ENCODE data around the gene PCSK2. TPM values are rescaled to one million over a fixed set of nuclear protein-coding genes. Genes with fewer than 3 reads are reported as not detected.

Gene PCSK2
- 0.04 TPM in 1 of 2 replicates, not detected in the other for polyA plus RNA-seq (2013)

DNA sequence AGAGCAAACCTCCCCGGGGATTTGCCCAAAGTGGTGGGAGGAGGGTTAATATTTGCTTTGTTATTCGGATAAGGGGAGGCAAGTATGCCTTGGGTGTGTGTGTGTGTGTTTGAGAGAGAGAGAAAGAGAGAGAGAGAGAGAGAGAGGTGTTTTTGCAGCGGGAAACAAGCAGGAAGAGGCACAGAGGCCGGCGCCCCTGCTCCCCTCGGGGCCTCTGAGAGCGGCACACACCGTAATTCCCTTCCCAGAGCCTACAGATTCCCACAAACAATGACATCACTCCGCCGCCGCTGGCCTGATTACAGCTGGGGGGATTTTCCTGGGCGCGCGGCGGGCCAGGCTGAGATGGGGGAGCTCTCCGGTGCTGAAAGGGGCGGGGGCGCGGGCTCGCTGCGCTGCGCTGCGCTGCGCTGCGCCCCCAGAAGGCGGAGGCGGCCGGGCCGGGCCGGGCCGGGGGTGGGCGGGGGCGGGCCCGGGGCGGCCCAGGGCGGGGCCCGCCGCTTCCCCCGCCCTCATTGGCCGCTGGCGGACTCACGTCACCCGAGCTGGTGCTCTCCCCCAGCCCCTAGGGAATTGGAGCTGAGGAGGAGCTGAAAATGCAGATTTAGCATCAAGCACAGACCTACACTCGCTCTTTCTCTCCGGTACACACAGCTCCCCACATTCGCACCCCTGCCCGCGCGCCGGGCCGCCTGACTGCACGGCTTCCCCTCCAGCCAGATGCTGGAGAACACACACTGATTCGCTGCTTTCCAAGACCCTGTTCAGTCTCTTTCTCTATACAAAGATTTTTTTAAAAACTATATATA lies at the start of gene PCSK2:
PCSK2 (plus strand) TSS at position 631 of the 809 bp plus-strand sequence. CDS start 266 bp downstream, outside the sequence.
- no peak within 1 kb of the TSS for H2AFZ ChIP-seq (ENCODE audit: insufficient read depth, low read length, poor library complexity)
- no peak within 1 kb of the TSS for H3K4ac ChIP-seq (ENCODE audit: low read depth, low read length)
- peaks cover 32% of the 10 kb centered on the region for H3K27me3 ChIP-seq (ENCODE audit: insufficient read depth, low read length)
- peaks cover 7 to 8% of the 10 kb centered on the region in 2 experiments for H3K4me1 ChIP-seq (ENCODE audit: control insufficient read depth in 1 of 2, insufficient read depth in 2 of 2, low read length in 2 of 2)
- H3K4me3 ChIP-seq (ENCODE audit: low read depth, low read length), result peak within 1 kb of the TSS; percentile 21
- H3K9me3 ChIP-seq (ENCODE audit: insufficient read depth, low read depth, low read length), result peaks cover 2% of the 10 kb centered on the region
- no peak within 1 kb of the TSS for H4K91ac ChIP-seq (ENCODE audit: low read depth, low read length)
- no peak within 1 kb of the TSS for H2BK5ac ChIP-seq (ENCODE audit: low read depth, low read length, poor library complexity)
- no CpG with 5 or more reads among the region's 53 CpGs for WGBS (ENCODE audit: extremely low coverage, insufficient coverage, insufficient read length)
- H2AK5ac ChIP-seq (ENCODE audit: low read length), result no peak within 1 kb of the TSS
- no peak within 1 kb of the TSS for H3K14ac ChIP-seq (ENCODE audit: low read length)
- H3K27ac ChIP-seq (ENCODE audit: low read depth, low read length), result no peak within 1 kb of the TSS
- H3K23ac ChIP-seq (ENCODE audit: low read length), result no peak within 1 kb of the TSS
- no peak within 1 kb of the TSS for H3K9ac ChIP-seq (ENCODE audit: low read length)
- H3K79me2 ChIP-seq (ENCODE audit: control insufficient read depth, insufficient read depth, low read length, poor library complexity), result no peaks in the 10 kb centered on the region
- no peak within 1 kb of the TSS for H2BK120ac ChIP-seq (ENCODE audit: insufficient read depth, low read length, poor library complexity)
- H2BK12ac ChIP-seq (ENCODE audit: low read length), result no peak within 1 kb of the TSS
- H3K79me1 ChIP-seq (ENCODE audit: low read length), result no peaks in the 10 kb centered on the region
- H4K8ac ChIP-seq (ENCODE audit: low read depth, low read length), result no peak within 1 kb of the TSS
- H4K12ac ChIP-seq (ENCODE audit: low read depth, low read length), result no peak within 1 kb of the TSS
- H3K4me2 ChIP-seq (ENCODE audit: low read length), result peak within 1 kb of the TSS; percentile 94
- H3K18ac ChIP-seq (ENCODE audit: low read length), result no peak within 1 kb of the TSS
- peak in 1 of 2 donors; percentile 27 for DNase-seq
- no peaks in the 10 kb centered on the region for H3K36me3 ChIP-seq (ENCODE audit: control insufficient read depth in 1 of 2, insufficient read depth in 2 of 2, low read length in 2 of 2)

- DNase-seq, result no peak
- Histone ChIP-seq H2AFZ (ENCODE audit: insufficient read depth, low read length, poor library complexity) (no peak overlapping the region), H3K79me1 (ENCODE audit: low read length) (no peaks in the 10 kb centered on the region), H3K36me3 (ENCODE audit: control insufficient read depth in 1 of 2, insufficient read depth in 2 of 2, low read length in 2 of 2) (no peaks in the 10 kb centered on the region), H3K4ac (ENCODE audit: low read depth, low read length) (no peak overlapping the region), H3K14ac (ENCODE audit: low read length) (no peak overlapping the region), H3K4me2 (ENCODE audit: low read length) (no peak overlapping the region), H3K23ac (ENCODE audit: low read length) (no peak overlapping the region), H3K27ac (ENCODE audit: low read depth, low read length) (no peak overlapping the region), H3K9ac (ENCODE audit: low read length) (no peak overlapping the region), H4K12ac (ENCODE audit: low read depth, low read length) (no peak overlapping the region), H2AK5ac (ENCODE audit: low read length) (no peak overlapping the region), H2BK120ac (ENCODE audit: insufficient read depth, low read length, poor library complexity) (no peak overlapping the region), H3K79me2 (ENCODE audit: control insufficient read depth, insufficient read depth, low read length, poor library complexity) (no peaks in the 10 kb centered on the region), H3K9me3 (ENCODE audit: insufficient read depth, low read depth, low read length) (peaks cover 2% of the 10 kb centered on the region), H4K8ac (ENCODE audit: low read depth, low read length) (no peak overlapping the region), H2BK5ac (ENCODE audit: low read depth, low read length, poor library complexity) (no peak overlapping the region), H3K4me1 (ENCODE audit: control insufficient read depth in 1 of 2, insufficient read depth in 2 of 2, low read length in 2 of 2) (no peaks in the 10 kb centered on the region), H3K4me3 (ENCODE audit: low read depth, low read length) (no peak overlapping the region), H3K27me3 (ENCODE audit: insufficient read depth, low read length) (no peaks in the 10 kb centered on the region), H3K18ac (ENCODE audit: low read length) (no peak overlapping the region), H2BK12ac (ENCODE audit: low read length) (no peak overlapping the region), H4K91ac (ENCODE audit: low read depth, low read length) (no peak overlapping the region)
- WGBS (ENCODE audit: extremely low coverage, insufficient coverage, insufficient read length), result no CpG with 5 or more reads among the region's 5 CpGs
Measured at GRCh38 chr20:17177341-17177740, 49.5 kb upstream of the PCSK2 start.

- no peak overlapping the region for H2BK5ac ChIP-seq (ENCODE audit: low read depth, low read length, poor library complexity)
- no peaks in the 10 kb centered on the region for H3K36me3 ChIP-seq (ENCODE audit: control insufficient read depth in 1 of 2, insufficient read depth in 2 of 2, low read length in 2 of 2)
- H3K4me1 ChIP-seq (ENCODE audit: control insufficient read depth in 1 of 2, insufficient read depth in 2 of 2, low read length in 2 of 2), result no peaks in the 10 kb centered on the region
- WGBS (ENCODE audit: extremely low coverage, insufficient coverage, insufficient read length), result no CpG with 5 or more reads among the region's 4 CpGs
- H3K79me2 ChIP-seq (ENCODE audit: control insufficient read depth, insufficient read depth, low read length, poor library complexity), result no peaks in the 10 kb centered on the region
- H3K27ac ChIP-seq (ENCODE audit: low read depth, low read length), result no peak overlapping the region
- H4K8ac ChIP-seq (ENCODE audit: low read depth, low read length), result no peak overlapping the region
- H3K4me3 ChIP-seq (ENCODE audit: low read depth, low read length), result no peak overlapping the region
- no peak overlapping the region for H3K23ac ChIP-seq (ENCODE audit: low read length)
- H3K4me2 ChIP-seq (ENCODE audit: low read length), result no peak overlapping the region
- no peak overlapping the region for H4K12ac ChIP-seq (ENCODE audit: low read depth, low read length)
- no peaks in the 10 kb centered on the region for H3K79me1 ChIP-seq (ENCODE audit: low read length)
- H3K18ac ChIP-seq (ENCODE audit: low read length), result no peak overlapping the region
- no peak overlapping the region for H2BK12ac ChIP-seq (ENCODE audit: low read length)
- peaks cover 2% of the 10 kb centered on the region for H3K9me3 ChIP-seq (ENCODE audit: insufficient read depth, low read depth, low read length)
- H3K27me3 ChIP-seq (ENCODE audit: insufficient read depth, low read length), result no peaks in the 10 kb centered on the region
- DNase-seq, result no peak
- no peak overlapping the region for H3K4ac ChIP-seq (ENCODE audit: low read depth, low read length)
- no peak overlapping the region for H2AK5ac ChIP-seq (ENCODE audit: low read length)
- no peak overlapping the region for H2BK120ac ChIP-seq (ENCODE audit: insufficient read depth, low read length, poor library complexity)
- no peak overlapping the region for H3K14ac ChIP-seq (ENCODE audit: low read length)
- H2AFZ ChIP-seq (ENCODE audit: insufficient read depth, low read length, poor library complexity), result no peak overlapping the region
- H3K9ac ChIP-seq (ENCODE audit: low read length), result no peak overlapping the region
- H4K91ac ChIP-seq (ENCODE audit: low read depth, low read length), result no peak overlapping the region
Measured at GRCh38 chr20:17179840-17180239, 47.0 kb upstream of the PCSK2 start.

GRCh38 chr20:17189976-17190695 lies 36.7 kb upstream of the PCSK2 start:
- H3K27me3 ChIP-seq (ENCODE audit: insufficient read depth, low read length), result no peaks in the 10 kb centered on the region
- H3K4me2 ChIP-seq (ENCODE audit: low read length), result no peak overlapping the region
- no peak overlapping the region for H4K12ac ChIP-seq (ENCODE audit: low read depth, low read length)
- H2BK5ac ChIP-seq (ENCODE audit: low read depth, low read length, poor library complexity), result no peak overlapping the region
- H3K4me3 ChIP-seq (ENCODE audit: low read depth, low read length), result no peak overlapping the region
- H3K23ac ChIP-seq (ENCODE audit: low read length), result no peak overlapping the region
- no peak overlapping the region for H3K18ac ChIP-seq (ENCODE audit: low read length)
- no peak for DNase-seq
- no peaks in the 10 kb centered on the region for H3K36me3 ChIP-seq (ENCODE audit: control insufficient read depth in 1 of 2, insufficient read depth in 2 of 2, low read length in 2 of 2)
- no peak overlapping the region for H2AFZ ChIP-seq (ENCODE audit: insufficient read depth, low read length, poor library complexity)
- WGBS (ENCODE audit: extremely low coverage, insufficient coverage, insufficient read length), result no CpG with 5 or more reads among the region's 6 CpGs
- no peak overlapping the region for H3K4ac ChIP-seq (ENCODE audit: low read depth, low read length)
- no peak overlapping the region for H2BK120ac ChIP-seq (ENCODE audit: insufficient read depth, low read length, poor library complexity)
- H3K14ac ChIP-seq (ENCODE audit: low read length), result no peak overlapping the region
- no peak overlapping the region for H2BK12ac ChIP-seq (ENCODE audit: low read length)
- H3K79me1 ChIP-seq (ENCODE audit: low read length), result no peaks in the 10 kb centered on the region
- no peaks in the 10 kb centered on the region for H3K79me2 ChIP-seq (ENCODE audit: control insufficient read depth, insufficient read depth, low read length, poor library complexity)
- H3K4me1 ChIP-seq (ENCODE audit: control insufficient read depth in 1 of 2, insufficient read depth in 2 of 2, low read length in 2 of 2), result no peaks in the 10 kb centered on the region
- no peaks in the 10 kb centered on the region for H3K9me3 ChIP-seq (ENCODE audit: insufficient read depth, low read depth, low read length)
- no peak overlapping the region for H3K27ac ChIP-seq (ENCODE audit: low read depth, low read length)
- no peak overlapping the region for H2AK5ac ChIP-seq (ENCODE audit: low read length)
- no peak overlapping the region for H3K9ac ChIP-seq (ENCODE audit: low read length)
- H4K91ac ChIP-seq (ENCODE audit: low read depth, low read length), result no peak overlapping the region
- no peak overlapping the region for H4K8ac ChIP-seq (ENCODE audit: low read depth, low read length)
